KBM-7 (cell line): Measurements from ENCODE around the gene NXPH4.

Source experiments
- DNase-seq: peaks from one replicate; pipeline ENCODE4 v3.0.0-alpha.2; 2015
- in situ Hi-C: fragments of 300-500 bp; cut with MboI; formaldehyde crosslinking; loops from 2 replicates; pipeline ENCODE4 v1.14.3; 2020; ENCODE audit warnings: low sequenced_read_pairs, low pct_unique_long_range_greater_than_20kb, mixed read lengths

NXPH4 gene

DNA sequence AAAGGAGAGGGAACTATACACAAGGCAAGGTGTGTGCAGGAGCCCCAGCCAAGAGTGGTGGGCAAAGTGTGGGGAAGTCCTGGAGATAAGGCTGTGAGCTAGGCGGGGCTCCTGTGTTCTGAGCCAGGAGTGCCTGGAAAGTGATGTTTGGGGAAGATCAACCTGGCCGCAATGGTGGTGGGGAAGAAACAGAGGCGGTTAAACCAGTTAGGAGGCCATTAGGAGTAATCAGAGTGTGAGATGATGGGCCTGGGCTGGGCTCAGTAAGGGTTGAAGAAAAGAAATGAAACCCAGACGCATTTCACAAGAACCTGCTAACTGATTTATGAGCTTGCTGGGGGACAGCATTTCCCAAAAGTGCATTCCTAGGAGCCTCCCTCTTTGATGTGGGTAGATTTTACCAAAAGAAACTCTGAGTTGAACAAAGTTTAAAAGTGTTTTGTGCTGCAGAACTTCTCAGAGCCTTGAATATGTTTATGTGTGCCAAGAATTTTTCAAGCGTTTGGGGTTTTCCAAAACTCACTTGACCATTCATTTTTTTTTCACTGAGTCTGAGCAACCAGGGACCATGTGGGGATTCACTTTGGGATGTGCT is 34.9 kb upstream of the NXPH4 start:
- DNase-seq = no peak
- in situ Hi-C loops = no loop called here

DNA sequence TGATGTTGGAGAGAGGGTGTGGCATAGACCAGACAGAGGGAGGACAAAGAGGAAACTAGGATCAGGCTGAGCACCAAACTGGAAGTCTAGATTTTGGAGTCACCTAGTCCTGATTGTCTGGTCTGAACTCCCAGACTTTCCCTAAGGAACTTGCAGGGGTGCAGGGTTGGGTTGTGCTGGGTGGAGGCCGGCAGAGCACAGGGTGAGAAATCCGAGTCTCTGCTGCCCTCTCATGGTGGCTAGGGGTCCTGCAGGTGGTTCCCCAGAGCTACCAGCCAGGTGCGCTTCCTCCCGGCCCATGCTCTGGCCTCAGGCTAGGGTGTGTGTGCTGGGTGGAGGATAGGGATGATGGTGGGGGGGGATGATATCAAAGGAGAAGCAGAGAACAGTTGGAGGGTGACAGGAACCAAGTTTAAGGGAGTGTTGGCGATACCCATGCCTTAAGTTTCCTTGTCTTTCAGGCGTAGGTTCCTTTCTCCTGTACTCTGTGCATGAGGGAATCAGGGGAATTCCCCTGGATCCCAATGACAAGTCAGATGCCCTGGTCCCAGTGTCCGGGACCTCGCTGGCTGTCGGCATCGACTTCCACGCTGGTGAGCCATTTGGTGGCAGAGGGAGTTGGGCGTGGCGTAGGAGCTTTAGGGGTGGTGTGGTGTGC is 33.5 kb upstream of the NXPH4 start:
- peak; percentile 78 for DNase-seq
- in situ Hi-C loops = no loop called here

DNA sequence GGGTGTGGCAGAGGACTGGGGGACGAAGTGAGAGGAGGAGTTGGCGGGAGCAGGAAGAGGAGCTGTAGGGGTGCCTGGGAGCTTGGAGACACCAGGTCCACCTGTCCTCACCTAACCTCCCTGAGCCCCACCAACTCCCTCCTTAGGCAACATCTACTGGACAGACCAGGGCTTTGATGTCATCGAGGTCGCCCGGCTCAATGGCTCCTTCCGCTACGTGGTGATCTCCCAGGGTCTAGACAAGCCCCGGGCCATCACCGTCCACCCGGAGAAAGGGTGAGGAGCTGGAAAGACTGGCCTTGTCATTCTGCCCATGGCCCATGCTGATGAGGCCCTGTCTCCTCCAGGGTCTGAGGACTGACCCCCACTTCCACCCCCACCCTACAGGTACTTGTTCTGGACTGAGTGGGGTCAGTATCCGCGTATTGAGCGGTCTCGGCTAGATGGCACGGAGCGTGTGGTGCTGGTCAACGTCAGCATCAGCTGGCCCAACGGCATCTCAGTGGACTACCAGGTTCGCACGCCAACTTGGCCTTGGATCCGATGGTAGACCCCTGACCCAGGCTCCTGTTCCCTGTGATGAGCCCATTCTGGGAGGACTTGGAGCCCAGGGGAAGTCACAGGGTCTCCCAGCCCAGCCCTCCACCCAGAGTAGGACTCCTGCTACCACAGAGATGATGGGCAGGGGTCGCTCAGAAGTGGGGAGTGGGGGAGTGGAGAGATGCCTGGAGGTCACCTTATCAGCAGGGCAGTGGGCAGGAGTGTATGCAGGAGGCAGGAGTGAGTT is 32.5 kb upstream of the NXPH4 start:
- in situ Hi-C loops = no loop called here
- no peak for DNase-seq

DNA sequence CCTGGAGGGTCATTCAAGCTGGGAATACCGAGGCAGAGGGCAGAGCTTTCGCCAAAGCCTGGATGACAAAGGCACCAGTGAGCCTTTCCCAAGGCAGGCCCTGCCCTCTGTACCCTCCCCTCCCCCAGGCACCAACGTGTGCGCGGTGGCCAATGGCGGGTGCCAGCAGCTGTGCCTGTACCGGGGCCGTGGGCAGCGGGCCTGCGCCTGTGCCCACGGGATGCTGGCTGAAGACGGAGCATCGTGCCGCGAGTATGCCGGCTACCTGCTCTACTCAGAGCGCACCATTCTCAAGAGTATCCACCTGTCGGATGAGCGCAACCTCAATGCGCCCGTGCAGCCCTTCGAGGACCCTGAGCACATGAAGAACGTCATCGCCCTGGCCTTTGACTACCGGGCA is 31.2 kb upstream of the NXPH4 start:
- DNase-seq = no peak
- in situ Hi-C loops = no loop called here

DNA sequence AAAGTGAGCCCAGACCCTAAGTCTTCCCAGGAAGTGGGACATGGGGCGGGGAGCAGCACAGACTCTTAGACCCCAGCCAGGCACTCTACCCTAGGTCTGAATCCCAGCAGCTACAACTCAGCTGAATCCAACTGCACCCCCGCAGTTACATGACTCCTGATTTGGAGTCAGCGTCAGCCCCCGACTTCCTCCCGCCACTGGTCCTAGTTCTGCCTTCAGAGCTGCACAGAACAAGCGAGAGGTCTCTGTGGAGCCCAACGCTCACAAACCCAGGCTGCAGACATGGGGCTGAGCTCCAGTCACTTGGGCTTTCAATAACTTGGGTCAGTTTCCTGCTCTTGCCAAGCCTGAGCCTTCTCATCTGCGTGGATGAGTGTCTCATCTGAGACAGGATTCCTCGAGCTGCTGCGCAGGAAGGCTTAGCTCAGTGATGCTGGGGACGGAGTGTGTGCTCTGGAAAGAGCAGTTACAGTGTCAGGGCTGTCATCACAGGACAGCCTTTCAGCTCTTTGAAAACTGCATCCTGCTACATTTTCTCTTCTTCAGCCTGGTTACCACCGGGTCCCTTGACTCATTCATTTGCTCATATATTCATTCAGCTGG is 30.6 kb upstream of the NXPH4 start:
- in situ Hi-C loops = no loop called here
- DNase-seq = no peak

DNA sequence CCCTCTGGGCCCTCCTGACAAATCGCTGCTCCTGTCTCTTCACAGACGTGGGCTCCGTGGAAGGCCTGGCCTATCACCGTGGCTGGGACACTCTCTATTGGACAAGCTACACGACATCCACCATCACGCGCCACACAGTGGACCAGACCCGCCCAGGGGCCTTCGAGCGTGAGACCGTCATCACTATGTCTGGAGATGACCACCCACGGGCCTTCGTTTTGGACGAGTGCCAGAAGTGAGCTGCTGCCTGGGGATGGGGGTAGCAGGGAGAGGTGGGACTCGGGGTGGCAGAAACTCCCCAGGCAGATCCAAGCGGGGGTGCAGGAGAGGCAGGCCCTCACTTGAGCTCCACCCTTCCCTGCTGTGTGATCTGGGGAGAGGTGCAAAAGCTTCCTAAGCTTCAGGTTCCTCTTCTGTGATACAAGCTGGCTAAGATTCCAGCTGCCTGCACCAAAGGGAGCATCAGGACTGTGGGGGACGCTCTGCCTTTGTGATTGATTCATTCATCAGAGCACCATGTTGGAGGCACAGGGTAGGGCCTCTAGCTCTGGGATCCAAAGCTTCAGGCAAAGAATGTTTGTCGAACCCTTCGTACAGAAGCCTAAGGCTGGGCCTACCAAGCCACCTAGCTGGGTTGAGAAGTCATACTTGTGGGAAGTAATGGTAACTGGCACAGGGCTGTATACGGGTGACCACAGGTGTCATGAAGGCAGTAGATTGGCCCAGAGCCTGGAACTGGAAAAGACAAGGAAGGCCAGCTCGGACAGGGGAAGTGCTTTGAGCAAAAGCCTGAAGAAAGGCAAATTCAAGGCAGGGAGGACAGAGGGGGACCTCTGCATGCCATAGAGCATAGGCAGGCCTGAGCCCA is 29.1 kb upstream of the NXPH4 start:
- no peak for DNase-seq
- in situ Hi-C loops = no loop called here

DNA sequence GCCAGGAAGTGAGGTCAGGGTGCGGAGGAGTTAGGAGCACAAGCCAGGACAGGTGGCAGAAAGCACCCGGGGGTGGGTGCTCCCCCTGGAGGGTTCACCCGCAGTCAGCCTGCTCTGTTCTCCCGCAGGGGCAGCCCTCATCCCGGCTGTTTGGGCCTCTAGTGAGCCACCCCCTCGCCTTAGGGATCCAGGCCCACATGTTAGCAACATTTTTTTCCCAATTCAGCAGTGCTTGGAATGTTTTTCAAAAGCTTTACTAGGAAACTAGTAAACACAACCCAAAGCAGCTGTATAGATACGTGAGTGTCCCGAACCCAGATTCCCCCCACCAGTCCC is 28.5 kb upstream of the NXPH4 start:
- in situ Hi-C loops = no loop called here
- no peak for DNase-seq

DNA sequence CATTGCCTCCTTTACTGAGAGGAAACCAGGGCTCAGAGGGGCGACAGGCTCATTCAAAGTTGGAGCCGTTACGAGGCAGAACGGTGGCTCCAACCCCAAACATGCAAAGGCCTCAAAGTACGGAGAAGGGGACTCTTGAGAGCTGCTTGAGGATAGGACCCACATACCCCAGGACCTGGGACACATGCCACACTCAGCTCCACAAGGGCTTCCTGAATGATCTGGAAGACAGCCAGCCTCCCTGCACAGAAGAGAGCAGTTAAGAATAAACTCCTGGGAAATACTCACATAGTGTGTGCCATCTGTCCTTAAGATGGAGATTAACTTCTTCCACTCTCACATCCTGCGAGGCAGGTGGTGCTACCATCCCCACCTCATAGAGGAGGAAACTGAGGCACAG is 26.6 kb upstream of the NXPH4 start:
- no peak for DNase-seq
- in situ Hi-C loops = no loop called here

DNA sequence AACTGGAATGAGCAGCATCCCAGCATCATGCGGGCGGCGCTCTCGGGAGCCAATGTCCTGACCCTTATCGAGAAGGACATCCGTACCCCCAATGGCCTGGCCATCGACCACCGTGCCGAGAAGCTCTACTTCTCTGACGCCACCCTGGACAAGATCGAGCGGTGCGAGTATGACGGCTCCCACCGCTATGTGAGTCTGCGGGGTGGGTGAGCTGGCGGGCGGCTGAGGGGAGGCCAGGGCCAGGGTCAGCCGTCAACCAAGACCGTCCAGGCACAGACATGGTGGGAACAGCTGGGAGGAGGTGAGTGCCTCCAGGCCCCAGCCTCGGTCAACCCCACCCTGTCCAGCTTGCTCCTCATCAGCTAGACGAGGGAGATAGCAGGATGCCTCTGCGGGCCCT is 25.8 kb upstream of the NXPH4 start:
- DNase-seq = no peak
- in situ Hi-C loops = no loop called here

DNA sequence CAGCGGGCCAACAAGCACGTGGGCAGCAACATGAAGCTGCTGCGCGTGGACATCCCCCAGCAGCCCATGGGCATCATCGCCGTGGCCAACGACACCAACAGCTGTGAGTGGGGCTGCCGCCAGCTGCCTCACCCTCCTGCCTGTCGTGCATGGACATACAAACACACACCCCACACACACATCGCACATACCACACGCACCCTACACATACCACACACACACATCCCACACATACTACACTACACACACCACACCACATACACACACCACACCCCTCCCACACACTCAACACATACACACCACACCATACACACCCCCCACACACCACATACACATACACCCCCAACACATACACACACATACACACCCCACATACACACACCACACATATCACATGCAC is 25.2 kb upstream of the NXPH4 start:
- in situ Hi-C loops = no loop called here
- DNase-seq = no peak

DNA sequence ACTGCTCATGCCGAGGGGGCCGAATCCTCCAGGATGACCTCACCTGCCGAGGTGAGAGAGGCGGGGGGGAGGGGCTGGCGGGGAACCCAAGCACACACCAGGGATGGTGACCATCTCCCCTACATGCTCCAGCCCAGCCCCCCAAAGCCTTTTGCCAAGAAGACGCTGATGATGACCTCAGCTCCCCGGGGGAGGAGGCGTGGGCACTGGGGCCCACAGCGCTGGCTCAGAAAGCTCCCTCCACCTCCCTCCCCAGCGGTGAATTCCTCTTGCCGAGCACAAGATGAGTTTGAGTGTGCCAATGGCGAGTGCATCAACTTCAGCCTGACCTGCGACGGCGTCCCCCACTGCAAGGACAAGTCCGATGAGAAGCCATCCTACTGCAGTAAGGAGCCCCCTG is 23.7 kb upstream of the NXPH4 start:
- no peak for DNase-seq
- in situ Hi-C loops = no loop called here

DNA sequence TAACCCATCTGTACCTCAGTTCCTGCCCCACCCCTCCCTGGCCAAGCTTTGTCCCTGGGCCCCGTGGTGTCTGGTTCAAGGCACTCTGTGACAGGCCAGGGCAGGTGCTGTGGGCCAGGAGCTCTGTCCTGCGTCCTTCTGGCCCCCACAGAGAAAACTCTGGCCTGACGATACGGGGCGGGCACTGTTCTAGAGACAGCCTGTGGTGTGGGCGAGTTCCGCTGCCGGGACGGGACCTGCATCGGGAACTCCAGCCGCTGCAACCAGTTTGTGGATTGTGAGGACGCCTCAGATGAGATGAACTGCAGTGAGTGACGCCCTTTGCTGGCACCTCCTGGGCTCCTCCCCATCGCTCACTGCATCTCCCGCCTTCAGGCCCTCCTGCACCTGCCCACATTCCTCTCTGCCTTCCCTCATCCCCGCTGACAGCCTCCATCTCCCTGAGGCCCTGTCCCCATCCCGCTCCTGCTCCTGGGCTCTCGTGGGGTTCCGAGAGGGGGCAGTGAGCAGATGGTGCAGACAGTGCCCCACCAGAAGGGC is 22.8 kb upstream of the NXPH4 start:
- DNase-seq = no peak
- in situ Hi-C loops = no loop called here

DNA sequence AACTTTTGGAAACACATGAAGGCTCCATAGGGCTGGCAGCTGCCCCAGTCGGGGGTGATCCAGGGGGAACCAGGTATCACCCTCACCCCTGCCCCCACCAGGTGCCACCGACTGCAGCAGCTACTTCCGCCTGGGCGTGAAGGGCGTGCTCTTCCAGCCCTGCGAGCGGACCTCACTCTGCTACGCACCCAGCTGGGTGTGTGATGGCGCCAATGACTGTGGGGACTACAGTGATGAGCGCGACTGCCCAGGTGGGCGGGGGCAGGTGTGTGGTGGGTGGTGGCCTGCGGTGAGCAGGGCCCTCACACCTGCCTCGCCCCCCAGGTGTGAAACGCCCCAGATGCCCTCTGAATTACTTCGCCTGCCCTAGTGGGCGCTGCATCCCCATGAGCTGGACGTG is 22.3 kb upstream of the NXPH4 start:
- in situ Hi-C loops = no loop called here
- no peak for DNase-seq

DNA sequence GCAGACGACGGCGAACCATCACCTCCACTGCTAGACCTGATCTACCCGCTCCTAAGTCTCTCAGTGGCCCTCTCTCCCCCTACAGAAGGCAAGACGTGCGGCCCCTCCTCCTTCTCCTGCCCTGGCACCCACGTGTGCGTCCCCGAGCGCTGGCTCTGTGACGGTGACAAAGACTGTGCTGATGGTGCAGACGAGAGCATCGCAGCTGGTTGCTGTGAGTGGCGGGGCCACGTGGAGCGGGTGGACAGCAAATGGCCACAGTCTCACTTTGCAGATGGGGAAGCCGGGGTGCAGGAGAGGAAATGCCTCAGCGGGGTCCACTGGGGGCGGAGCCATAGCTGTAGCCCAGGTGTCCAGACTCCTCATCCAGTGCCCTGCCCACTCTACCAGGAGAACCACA is 21.4 kb upstream of the NXPH4 start:
- no peak for DNase-seq

DNA sequence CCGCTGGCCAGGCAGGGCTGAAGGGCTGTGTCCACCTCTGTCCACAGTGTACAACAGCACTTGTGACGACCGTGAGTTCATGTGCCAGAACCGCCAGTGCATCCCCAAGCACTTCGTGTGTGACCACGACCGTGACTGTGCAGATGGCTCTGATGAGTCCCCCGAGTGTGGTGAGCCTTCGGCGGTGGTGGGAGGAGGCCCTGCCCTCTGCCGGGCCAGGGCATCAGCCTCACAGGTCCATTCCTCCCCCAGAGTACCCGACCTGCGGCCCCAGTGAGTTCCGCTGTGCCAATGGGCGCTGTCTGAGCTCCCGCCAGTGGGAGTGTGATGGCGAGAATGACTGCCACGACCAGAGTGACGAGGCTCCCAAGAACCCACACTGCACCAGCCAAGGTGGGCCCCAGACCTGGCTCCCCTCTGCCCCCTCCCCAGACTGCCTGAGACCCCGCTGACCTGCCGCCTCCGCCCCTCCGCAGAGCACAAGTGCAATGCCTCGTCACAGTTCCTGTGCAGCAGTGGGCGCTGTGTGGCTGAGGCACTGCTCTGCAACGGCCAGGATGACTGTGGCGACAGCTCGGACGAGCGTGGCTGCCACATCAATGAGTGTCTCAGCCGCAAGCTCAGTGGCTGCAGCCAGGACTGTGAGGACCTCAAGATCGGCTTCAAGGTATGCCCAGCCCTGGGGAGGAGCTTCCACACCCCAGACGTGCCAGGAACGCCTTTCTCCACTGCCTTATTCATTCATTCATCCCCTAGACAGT is 20.8 kb upstream of the NXPH4 start:
- DNase-seq = no peak
- in situ Hi-C loops = no loop called here

More for the DNA sequence above, 21.4 kb upstream of the NXPH4 start:
- in situ Hi-C loops = no loop called here

DNA sequence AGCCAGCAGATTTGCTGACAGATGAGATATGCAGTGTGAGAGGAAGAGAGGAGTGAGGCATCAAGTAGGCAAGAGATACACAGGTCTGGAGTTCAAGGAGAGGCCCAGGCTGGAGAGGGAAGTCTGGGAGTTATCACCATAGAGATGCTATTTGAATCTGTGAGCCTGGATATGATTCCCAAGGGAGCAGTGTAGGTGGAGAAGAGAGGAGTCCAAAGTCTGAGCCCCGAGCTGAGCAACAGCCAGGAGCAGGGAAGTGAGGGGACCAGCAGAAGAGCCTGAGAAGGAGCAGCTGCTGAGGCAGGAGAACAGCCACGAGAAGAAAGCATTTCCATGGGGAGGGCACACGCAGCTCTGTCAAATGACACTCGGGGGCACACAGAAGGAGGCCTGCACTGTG is 20.2 kb upstream of the NXPH4 start:
- in situ Hi-C loops = no loop called here
- DNase-seq = no peak

DNA sequence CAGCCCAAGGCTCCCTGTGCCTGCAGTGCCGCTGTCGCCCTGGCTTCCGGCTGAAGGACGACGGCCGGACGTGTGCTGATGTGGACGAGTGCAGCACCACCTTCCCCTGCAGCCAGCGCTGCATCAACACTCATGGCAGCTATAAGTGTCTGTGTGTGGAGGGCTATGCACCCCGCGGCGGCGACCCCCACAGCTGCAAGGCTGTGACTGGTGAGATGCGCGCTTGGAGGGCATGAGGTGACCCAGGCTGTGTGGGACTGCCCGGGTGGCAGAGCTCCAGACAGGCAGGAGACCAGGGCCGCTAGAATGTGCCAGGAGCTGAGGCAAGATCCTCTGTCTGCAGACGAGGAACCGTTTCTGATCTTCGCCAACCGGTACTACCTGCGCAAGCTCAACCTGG is 19.6 kb upstream of the NXPH4 start:
- DNase-seq = no peak
- in situ Hi-C loops = no loop called here

DNA sequence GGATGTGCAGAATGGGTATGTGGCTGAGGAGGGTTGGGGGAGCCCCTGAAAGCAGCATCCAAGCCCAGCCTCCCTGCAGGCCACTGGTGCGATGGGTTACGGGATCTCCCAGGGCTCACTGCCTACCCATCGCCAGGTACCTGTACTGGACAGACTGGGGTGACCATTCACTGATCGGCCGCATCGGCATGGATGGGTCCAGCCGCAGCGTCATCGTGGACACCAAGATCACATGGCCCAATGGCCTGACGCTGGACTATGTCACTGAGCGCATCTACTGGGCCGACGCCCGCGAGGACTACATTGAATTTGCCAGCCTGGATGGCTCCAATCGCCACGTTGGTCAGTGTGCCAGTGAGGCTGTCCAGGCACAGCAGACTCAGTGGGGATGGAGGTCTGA is 18.3 kb upstream of the NXPH4 start:
- in situ Hi-C loops = no loop called here
- DNase-seq = no peak

DNA sequence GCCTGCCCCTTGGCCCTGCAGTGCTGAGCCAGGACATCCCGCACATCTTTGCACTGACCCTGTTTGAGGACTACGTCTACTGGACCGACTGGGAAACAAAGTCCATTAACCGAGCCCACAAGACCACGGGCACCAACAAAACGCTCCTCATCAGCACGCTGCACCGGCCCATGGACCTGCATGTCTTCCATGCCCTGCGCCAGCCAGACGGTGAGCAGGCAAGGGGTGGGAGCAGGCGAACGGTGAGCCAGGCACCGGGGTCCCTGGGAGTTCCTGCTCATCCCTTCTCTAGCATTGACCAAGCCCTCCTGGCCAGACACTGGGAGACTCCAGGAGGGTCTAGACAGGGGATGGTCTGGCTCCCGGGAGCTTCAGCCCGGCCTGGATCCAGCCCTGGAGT is 17.4 kb upstream of the NXPH4 start:
- in situ Hi-C loops = no loop called here

More for the DNA sequence above, 17.4 kb upstream of the NXPH4 start:
- no peak for DNase-seq
